ENCODE measurements around the gene CCM2.
A peak's percentile ranks its signal among the peaks of the same experiment; 100 is the strongest.

Gene CCM2

GRCh38 chr7:45073031-45073785 is 73.2 kb downstream of the CCM2 start:
- Histone ChIP-seq H3K27ac (no peak overlapping the region), H3K4me3 (no peak overlapping the region)

- Histone ChIP-seq H3K27ac (no peak overlapping the region), H3K4me3 (no peak overlapping the region)
Observed at GRCh38 chr7:45073786-45074527, 74.0 kb downstream of the CCM2 start.

GRCh38 chr7:45074528-45075354 is 74.7 kb downstream of the CCM2 start:
- Histone ChIP-seq H3K4me3 (no peak overlapping the region), H3K27ac (no peak overlapping the region)

- Histone ChIP-seq H3K4me3 (no peak overlapping the region), H3K27ac (no peak overlapping the region)
Observed at GRCh38 chr7:45075355-45075644, 75.3 kb downstream of the CCM2 start.

- Histone ChIP-seq H3K27ac (no peak overlapping the region), H3K4me3 (no peak overlapping the region)
Observed at GRCh38 chr7:45075871-45076796, 76.1 kb downstream of the CCM2 start.

GRCh38 chr7:45076946-45077345 is 76.9 kb downstream of the CCM2 start:
- Histone ChIP-seq H3K4me3 (no peak overlapping the region), H3K27ac (no peak overlapping the region)

- no peak overlapping the region for H3K27ac ChIP-seq
Observed at GRCh38 chr7:45077579-45077978, 77.6 kb downstream of the CCM2 start.

GRCh38 chr7:45078125-45078681 is 78.2 kb downstream of the CCM2 start:
- Histone ChIP-seq H3K27ac (no peak overlapping the region), H3K4me3 (no peak overlapping the region)

More at GRCh38 chr7:45077579-45077978, 77.6 kb downstream of the CCM2 start:
- no peak overlapping the region for H3K4me3 ChIP-seq

GRCh38 chr7:45080265-45080957 is 80.4 kb downstream of the CCM2 start:
- Histone ChIP-seq H3K4me3 (peak overlapping the region in 1 of 7 experiments; percentile 6), H3K27ac (no peak overlapping the region)

- Histone ChIP-seq H3K27ac (no peak overlapping the region), H3K4me3 (peak overlapping the region in 1 of 7 experiments; percentile 6)
Observed at GRCh38 chr7:45080958-45081669, 81.1 kb downstream of the CCM2 start.

- Histone ChIP-seq H3K27ac (no peak overlapping the region), H3K4me3 (no peak overlapping the region)
Observed at GRCh38 chr7:45081670-45081974, 81.6 kb downstream of the CCM2 start.

- Histone ChIP-seq H3K27ac (no peak overlapping the region), H3K4me3 (no peak overlapping the region)
Observed at GRCh38 chr7:45082031-45082830, 82.2 kb downstream of the CCM2 start.

GRCh38 chr7:45082831-45083331 is 82.9 kb downstream of the CCM2 start:
- no peak overlapping the region for H3K27ac ChIP-seq

GRCh38 chr7:45084336-45084735 is 84.3 kb downstream of the CCM2 start:
- Histone ChIP-seq H3K27ac (no peak overlapping the region), H3K4me3 (no peak overlapping the region)

More at GRCh38 chr7:45082831-45083331, 82.9 kb downstream of the CCM2 start:
- no peak overlapping the region for H3K4me3 ChIP-seq

- H3K27ac ChIP-seq = no peak overlapping the region
- no peak overlapping the region for H3K4me3 ChIP-seq
Observed at GRCh38 chr7:45084901-45085618, 85.1 kb downstream of the CCM2 start.

GRCh38 chr7:45085619-45086200 is 85.7 kb downstream of the CCM2 start:
- Histone ChIP-seq H3K27ac (no peak overlapping the region), H3K4me3 (no peak overlapping the region)

Measured in skin epidermis (tissue), 12 donors.